Gastrocnemius medialis (tissue), 4 donors: ENCODE results near the gene PDE3B. TPM values are rescaled to one million over a fixed set of nuclear protein-coding genes. Genes with fewer than 3 reads are reported as not detected.
"Not testable (repeated sequence)": the region's sequence is repeated elsewhere in the genome, so short reads cannot be mapped to it uniquely, and the experiment has no call there.

Experiments used
- ATAC-seq, 2 donors: fragments of 150-250 bp; one replicate each; pipeline ENCODE4 v1.9.1; 2016
- DNase-seq, 2 donors: peaks; one replicate each; pipeline ENCODE4 v3.0.0-alpha.2; 2019
- H3K27ac ChIP-seq, 4 donors: fragments of 200-600 bp; sonication (generic); 1 replicate in 1 of 4; 2 replicates in 3 of 4; pipeline ENCODE4 v1.5.1; 2016 to 2018; ENCODE audit warnings: mild to moderate bottlenecking in 2 of 4, moderate library complexity in 1 of 4
- H3K27me3 ChIP-seq, 3 donors: fragments of 200-600 bp; sonication (generic) in 2 of 3; 1 replicate in 1 of 3; 2 replicates in 2 of 3; pipeline versions ENCODE4 v1.5.1 to v1.6.0; 2016 to 2019; ENCODE audit warnings: mild to moderate bottlenecking in 1 of 3, moderate library complexity in 1 of 3
- H3K36me3 ChIP-seq, 2 donors: fragments of 200-600 bp; sonication (generic) in 1 of 2; one replicate each; pipeline ENCODE4 v1.5.1; 2017 to 2018
- H3K4me1 ChIP-seq, 2 donors: fragments of 200-600 bp; sonication (generic) in 1 of 2; one replicate each; pipeline ENCODE4 v1.5.1; 2016 to 2017; ENCODE audit warnings: mild to moderate bottlenecking in 2 of 2
- H3K4me3 ChIP-seq, 4 donors: fragments of 200-600 bp; sonication (generic) in 3 of 4; 1 replicate in 1 of 4; 2 replicates in 3 of 4; pipeline ENCODE4 v1.5.1; 2016 to 2019; ENCODE audit warnings: mild to moderate bottlenecking in 2 of 4
- H3K9me3 ChIP-seq, 3 donors: fragments of 200-600 bp; sonication (generic) in 2 of 3; 1 replicate in 1 of 3; 2 replicates in 2 of 3; pipeline ENCODE4 v1.5.1; 2016 to 2019
- POLR2A ChIP-seq, 2 donors: fragments of 450-650 bp; IDR thresholded peaks; one replicate each; pipeline ENCODE4 v1.6.1; 2017; ENCODE audit warnings: antibody characterized with exemption in 2 of 2, mild to moderate bottlenecking in 2 of 2, moderate library complexity in 2 of 2
- in situ Hi-C, 4 donors: fragments of 200-750 bp; cut with MboI; loops; one replicate each; pipeline versions ENCODE4 v1.15.0 to v1.8.0; 2017; ENCODE audit warnings: low sequenced_read_pairs in 4 of 4
- intact Hi-C: fragments of 100-400 bp; cut with DNase I; formaldehyde crosslinking; loops from one replicate; pipeline ENCODE4 v1.15.1; 2023; ENCODE audit warnings: low total_unique reads
- total RNA-seq, 4 donors: library from RNA; depleted of rRNA; stranded (reverse); fragments of >200 nt; gene quantifications; one replicate each; pipeline versions ENCODE4 v1.1.0 to v1.2.3, GENCODE V29; 2016
- TF ChIP-seq, protein P1 (sequence below), 5 experiments: fragments of 450-650 bp in 3 of 5; fragments of 200-600 bp in 2 of 5; sonication (generic) in 2 of 5; IDR thresholded peaks in 4 of 5; conservative IDR thresholded peaks in 1 of 5; 1 replicate in 4 of 5; 2 replicates in 1 of 5; pipeline ENCODE4 v1.5.1; 2016 to 2019; ENCODE audit warnings: antibody characterized with exemption in 5 of 5, mild to moderate bottlenecking in 3 of 5, moderate library complexity in 3 of 5

PDE3B gene
- 1 to 10 TPM in 2 of 4 donors, under 1 TPM in 2; 0.39 to 1.1 (median 0.76) TPM for total RNA-seq

DNA sequence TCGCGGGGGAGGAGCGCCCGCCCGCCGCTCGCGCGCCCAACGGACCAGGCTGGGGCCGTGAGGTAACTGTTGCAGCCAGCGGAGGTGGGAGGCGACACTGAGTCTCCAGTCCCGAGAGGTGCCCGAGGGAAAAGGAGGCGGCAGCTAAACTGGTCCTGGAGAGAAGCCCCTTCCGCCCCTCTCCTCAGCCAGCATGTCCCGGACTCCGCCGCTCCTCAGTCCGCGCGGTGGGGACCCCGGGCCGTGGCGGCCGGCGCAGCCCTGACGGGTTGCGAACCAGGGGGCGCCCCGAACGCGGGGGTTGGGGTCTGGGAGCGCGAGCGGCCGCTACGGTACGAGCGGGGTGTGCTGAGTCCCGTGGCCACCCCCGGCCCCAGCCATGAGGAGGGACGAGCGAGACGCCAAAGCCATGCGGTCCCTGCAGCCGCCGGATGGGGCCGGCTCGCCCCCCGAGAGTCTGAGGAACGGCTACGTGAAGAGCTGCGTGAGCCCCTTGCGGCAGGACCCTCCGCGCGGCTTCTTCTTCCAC, at the start of gene PDE3B:
Gene PDE3B (plus strand): TSS at position 108 of the 529 bp plus-strand sequence. CDS start 272 bp downstream, at position 380.
- Histone ChIP-seq H3K9me3 (no peaks in the 10 kb centered on the region), H3K4me3 (peak within 1 kb of the TSS; percentile 61 to 72 (median 66)), H3K4me1 (no peaks in the 10 kb centered on the region), H3K27me3 (peaks cover 18 to 29% (median 26%) of the 10 kb centered on the region in 3 donors), H3K36me3 (no peaks in the 10 kb centered on the region), H3K27ac (no peak within 1 kb of the TSS)
- DNase-seq (peak; percentile 24 to 30), ATAC-seq (peak; percentile 61 to 65)
- TF ChIP-seq, protein P1, sequence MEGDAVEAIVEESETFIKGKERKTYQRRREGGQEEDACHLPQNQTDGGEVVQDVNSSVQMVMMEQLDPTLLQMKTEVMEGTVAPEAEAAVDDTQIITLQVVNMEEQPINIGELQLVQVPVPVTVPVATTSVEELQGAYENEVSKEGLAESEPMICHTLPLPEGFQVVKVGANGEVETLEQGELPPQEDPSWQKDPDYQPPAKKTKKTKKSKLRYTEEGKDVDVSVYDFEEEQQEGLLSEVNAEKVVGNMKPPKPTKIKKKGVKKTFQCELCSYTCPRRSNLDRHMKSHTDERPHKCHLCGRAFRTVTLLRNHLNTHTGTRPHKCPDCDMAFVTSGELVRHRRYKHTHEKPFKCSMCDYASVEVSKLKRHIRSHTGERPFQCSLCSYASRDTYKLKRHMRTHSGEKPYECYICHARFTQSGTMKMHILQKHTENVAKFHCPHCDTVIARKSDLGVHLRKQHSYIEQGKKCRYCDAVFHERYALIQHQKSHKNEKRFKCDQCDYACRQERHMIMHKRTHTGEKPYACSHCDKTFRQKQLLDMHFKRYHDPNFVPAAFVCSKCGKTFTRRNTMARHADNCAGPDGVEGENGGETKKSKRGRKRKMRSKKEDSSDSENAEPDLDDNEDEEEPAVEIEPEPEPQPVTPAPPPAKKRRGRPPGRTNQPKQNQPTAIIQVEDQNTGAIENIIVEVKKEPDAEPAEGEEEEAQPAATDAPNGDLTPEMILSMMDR (IDR thresholded peaks at IDR 0.05 in 4 of 5, conservative IDR thresholded peaks at IDR 0.05 in 1 of 5) = no peak
- TF ChIP-seq POLR2A (IDR thresholded peaks at IDR 0.05) = peak in 1 of 2 donors; percentile 12
- in situ Hi-C loops = no loop called here
- intact Hi-C loops = loop anchor here (5.0 kb wide), 1 partner anchor 259 kb away; no protein-coding TSS in a partner anchor

DNA sequence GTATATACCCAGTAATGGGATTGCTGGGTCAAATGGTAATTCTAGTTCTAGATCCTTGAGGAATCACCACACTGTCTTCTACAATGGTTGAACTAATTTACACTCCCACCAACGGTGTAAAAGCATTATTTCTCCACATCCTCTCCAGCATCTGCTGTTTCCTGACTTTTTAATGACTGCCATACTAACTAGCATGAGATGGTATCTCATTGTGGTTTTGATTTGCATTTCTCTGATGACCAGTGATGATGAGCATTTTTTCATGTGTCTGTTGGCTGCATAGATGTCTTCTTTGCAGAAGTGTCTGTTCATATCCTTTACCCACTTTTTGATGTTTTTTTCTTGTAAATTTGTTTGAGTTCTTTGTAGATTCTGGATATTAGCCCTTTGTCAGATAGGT, 48.3 kb upstream of the PDE3B start:
- ATAC-seq, in situ Hi-C loops: not testable (repeated sequence)

DNA sequence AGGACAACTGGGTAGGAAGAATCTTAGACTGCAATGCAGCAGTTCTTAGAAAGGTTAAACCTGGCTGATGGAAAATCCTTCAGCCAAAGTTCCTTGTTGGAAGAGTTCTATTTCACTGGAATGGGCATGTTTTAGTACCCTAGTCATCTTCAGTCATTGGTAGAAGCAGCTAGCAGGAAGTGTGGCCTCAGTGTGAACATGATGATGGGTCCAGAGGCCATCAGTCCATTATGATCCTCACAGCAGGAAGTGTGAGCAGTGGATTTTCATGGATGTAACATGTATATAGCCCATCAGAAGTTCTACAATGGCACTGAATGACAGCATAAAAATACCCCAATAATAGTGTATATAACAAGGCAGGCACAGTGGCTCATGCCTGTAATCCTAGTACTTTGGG, 35.9 kb upstream of the PDE3B start:
- no peak for ATAC-seq
- no peaks in the 10 kb centered on the region for H3K9me3 ChIP-seq
- no peak overlapping the region for H3K27ac ChIP-seq
- H3K4me1 ChIP-seq = no peaks in the 10 kb centered on the region
- in situ Hi-C loops = no loop called here
- H3K36me3 ChIP-seq = no peaks in the 10 kb centered on the region
- no peaks in the 10 kb centered on the region for H3K27me3 ChIP-seq
- no peak for DNase-seq
- TF ChIP-seq, protein P1 (IDR thresholded peaks at IDR 0.05 in 4 of 5, conservative IDR thresholded peaks at IDR 0.05 in 1 of 5) = no peak
- no peak for TF ChIP-seq POLR2A (IDR thresholded peaks at IDR 0.05)
- no peak overlapping the region for H3K4me3 ChIP-seq
- intact Hi-C loops = no loop called here

More for the DNA sequence above, 48.3 kb upstream of the PDE3B start:
- H3K4me1 ChIP-seq, H3K27ac ChIP-seq, H3K4me3 ChIP-seq, H3K36me3 ChIP-seq, H3K9me3 ChIP-seq, H3K27me3 ChIP-seq, intact Hi-C loops, DNase-seq: not testable (repeated sequence)

DNA sequence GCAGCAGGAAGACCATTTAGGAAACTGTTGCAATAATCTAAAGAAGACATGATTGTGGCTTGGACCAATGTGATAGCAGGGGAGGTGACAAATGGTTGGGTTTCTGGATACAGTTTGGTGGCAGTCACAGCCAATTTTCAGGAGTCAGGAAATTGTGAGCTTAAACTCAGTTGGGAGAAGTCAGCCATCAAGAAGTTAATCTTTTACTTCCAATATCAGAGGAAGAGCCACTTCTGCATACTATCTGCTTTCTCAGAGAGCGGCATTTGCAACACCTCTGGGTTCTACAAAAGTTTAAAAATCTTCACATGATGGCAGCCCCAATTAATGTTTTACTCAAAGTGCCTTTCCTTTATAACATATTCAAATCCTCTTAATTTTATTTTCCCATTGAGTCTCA, 33.7 kb upstream of the PDE3B start:
- no peak overlapping the region for H3K4me3 ChIP-seq
- H3K36me3 ChIP-seq = no peaks in the 10 kb centered on the region
- H3K9me3 ChIP-seq = no peaks in the 10 kb centered on the region
- H3K4me1 ChIP-seq = no peaks in the 10 kb centered on the region
- H3K27ac ChIP-seq = no peak overlapping the region
- intact Hi-C loops (no loop called here), in situ Hi-C loops (no loop called here)
- ATAC-seq = no peak
- DNase-seq = no peak
- TF ChIP-seq POLR2A (IDR thresholded peaks at IDR 0.05) = no peak
- TF ChIP-seq, protein P1 (IDR thresholded peaks at IDR 0.05 in 4 of 5, conservative IDR thresholded peaks at IDR 0.05 in 1 of 5) = no peak
- no peaks in the 10 kb centered on the region for H3K27me3 ChIP-seq

DNA sequence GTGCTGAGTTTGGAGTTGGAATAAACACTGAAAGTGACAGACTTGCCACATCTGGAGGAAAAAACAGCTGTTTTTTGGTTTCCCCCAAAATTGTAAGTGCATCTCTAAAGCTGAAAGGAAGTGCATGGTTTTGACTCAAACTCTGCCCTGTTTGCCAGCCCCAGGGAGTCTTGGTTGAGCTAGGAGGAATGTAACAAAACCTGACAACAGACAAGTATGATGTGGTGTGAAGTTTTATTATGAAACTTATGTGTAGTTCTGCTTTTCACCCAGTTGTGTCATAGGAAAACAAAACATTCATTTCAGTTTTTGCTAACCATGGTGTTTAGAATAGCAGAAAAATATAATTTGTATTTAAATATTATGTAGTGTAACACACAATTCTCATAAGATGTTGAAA, 31.7 kb upstream of the PDE3B start:
- in situ Hi-C loops (no loop called here), intact Hi-C loops (no loop called here)
- Histone ChIP-seq H3K4me1 (no peaks in the 10 kb centered on the region), H3K4me3 (no peak overlapping the region), H3K9me3 (no peaks in the 10 kb centered on the region), H3K36me3 (no peaks in the 10 kb centered on the region), H3K27ac (no peak overlapping the region), H3K27me3 (no peaks in the 10 kb centered on the region)
- TF ChIP-seq, protein P1 (IDR thresholded peaks at IDR 0.05 in 4 of 5, conservative IDR thresholded peaks at IDR 0.05 in 1 of 5) = no peak
- no peak for TF ChIP-seq POLR2A (IDR thresholded peaks at IDR 0.05)
- ATAC-seq = no peak
- DNase-seq = no peak
